ENCODE measurements around the gene TOP3B. TPM values are rescaled to one million over a fixed set of nuclear protein-coding genes. Genes with fewer than 3 reads are reported as not detected.

The TOP3B gene
- total RNA-seq, 1 donor from 2014 or later = 53.9 TPM

DNA sequence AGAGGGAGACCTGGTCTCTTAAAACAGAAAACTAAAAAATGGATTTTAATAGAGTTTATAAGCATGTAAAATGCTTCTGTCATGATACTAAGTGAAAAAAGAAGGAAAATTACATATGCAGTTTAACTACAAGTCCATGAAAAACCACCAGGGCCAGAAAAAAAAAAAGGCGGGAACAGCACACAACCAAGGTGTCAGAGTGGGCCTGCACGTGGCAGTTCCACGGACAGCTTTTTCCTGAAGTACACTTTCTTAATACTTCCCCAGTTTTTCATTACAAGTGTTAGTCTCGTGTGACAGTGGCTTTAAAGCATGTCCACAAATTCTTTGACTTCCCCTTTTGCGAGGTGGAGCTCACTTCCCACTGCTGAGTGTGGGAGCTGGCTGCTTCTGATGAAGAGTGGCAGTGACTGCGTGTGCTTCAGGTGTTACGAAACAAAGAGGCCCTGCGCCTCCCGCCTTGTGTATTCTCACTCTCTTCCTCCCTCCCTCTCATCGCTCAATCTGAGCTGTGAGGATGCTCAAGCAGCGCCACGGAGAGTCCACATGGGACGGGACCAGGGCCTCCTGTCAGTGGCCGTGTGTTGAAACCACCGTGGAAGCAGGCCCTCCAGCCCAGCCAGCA lies 46.3 kb downstream of the TOP3B start:
- peaks cover 29% of the 10 kb centered on the region for H3K4me1 Mint-ChIP-seq
- Histone ChIP-seq H4K20me1 (ENCODE audit: low read depth) (no peaks in the 10 kb centered on the region), H2AFZ (replicated peaks) (no peak overlapping the region), H3K9ac (no peak overlapping the region), H3K4me3 (no peak overlapping the region), H3K27ac (no peak overlapping the region), H3K27me3 (no peaks in the 10 kb centered on the region), H3K4me1 (no peaks in the 10 kb centered on the region), H3K4me2 (no peak overlapping the region), H3F3A (ENCODE audit: low read depth) (peaks cover 11% of the 10 kb centered on the region), H3K9me3 (ENCODE audit: low read depth) (no peaks in the 10 kb centered on the region), H3K79me2 (ENCODE audit: low read depth) (no peaks in the 10 kb centered on the region), H3K36me3 (no peaks in the 10 kb centered on the region)
- no peak overlapping the region for H3K27ac Mint-ChIP-seq
- DNase-seq (ENCODE audit: low spot score) = no peak
- no peaks in the 10 kb centered on the region for H3K9me3 Mint-ChIP-seq
- no peak overlapping the region for H3K4me3 Mint-ChIP-seq
- no peak for TF ChIP-seq EZH2phosphoT487 (IDR thresholded peaks at IDR 0.05)
- no peak for TF ChIP-seq EZH2 (IDR thresholded peaks at IDR 0.05)
- TF ChIP-seq, protein P1, sequence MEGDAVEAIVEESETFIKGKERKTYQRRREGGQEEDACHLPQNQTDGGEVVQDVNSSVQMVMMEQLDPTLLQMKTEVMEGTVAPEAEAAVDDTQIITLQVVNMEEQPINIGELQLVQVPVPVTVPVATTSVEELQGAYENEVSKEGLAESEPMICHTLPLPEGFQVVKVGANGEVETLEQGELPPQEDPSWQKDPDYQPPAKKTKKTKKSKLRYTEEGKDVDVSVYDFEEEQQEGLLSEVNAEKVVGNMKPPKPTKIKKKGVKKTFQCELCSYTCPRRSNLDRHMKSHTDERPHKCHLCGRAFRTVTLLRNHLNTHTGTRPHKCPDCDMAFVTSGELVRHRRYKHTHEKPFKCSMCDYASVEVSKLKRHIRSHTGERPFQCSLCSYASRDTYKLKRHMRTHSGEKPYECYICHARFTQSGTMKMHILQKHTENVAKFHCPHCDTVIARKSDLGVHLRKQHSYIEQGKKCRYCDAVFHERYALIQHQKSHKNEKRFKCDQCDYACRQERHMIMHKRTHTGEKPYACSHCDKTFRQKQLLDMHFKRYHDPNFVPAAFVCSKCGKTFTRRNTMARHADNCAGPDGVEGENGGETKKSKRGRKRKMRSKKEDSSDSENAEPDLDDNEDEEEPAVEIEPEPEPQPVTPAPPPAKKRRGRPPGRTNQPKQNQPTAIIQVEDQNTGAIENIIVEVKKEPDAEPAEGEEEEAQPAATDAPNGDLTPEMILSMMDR (IDR thresholded peaks at IDR 0.05) = no peak
- H3K36me3 Mint-ChIP-seq = peaks cover 4% of the 10 kb centered on the region
- H3K27me3 Mint-ChIP-seq (ENCODE audit: insufficient read depth, low read depth) = peaks cover 2% of the 10 kb centered on the region

DNA sequence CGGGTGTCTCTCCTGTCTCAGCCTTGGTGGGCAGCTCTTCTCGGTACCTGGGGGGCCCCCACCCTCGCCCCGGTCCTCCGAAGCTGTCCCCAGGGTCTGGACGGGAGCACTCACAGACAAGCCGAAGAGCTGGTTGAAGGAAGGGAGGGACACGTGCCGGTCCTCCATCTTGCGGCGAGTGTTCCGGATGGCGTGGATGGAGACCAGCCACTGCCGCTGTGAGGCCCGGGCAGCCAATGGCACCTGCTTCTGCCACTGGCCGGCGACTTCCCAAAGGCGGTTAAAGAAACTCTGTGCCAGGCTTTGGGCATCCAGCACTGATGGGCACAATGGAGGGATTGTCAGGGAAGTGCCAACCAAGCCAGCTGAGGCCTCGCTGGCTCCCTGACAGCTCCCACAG lies 48.7 kb downstream of the TOP3B start:
- peaks cover 21% of the 10 kb centered on the region for H3K4me1 Mint-ChIP-seq
- H3K4me3 Mint-ChIP-seq = no peak overlapping the region
- Histone ChIP-seq H2AFZ (replicated peaks) (no peak overlapping the region), H3K79me2 (ENCODE audit: low read depth) (no peaks in the 10 kb centered on the region), H3F3A (ENCODE audit: low read depth) (peaks cover 11% of the 10 kb centered on the region), H3K27ac (no peak overlapping the region), H3K9me3 (ENCODE audit: low read depth) (no peaks in the 10 kb centered on the region), H4K20me1 (ENCODE audit: low read depth) (no peaks in the 10 kb centered on the region), H3K9ac (no peak overlapping the region), H3K4me1 (no peaks in the 10 kb centered on the region), H3K4me3 (no peak overlapping the region), H3K4me2 (no peak overlapping the region), H3K27me3 (no peaks in the 10 kb centered on the region), H3K36me3 (no peaks in the 10 kb centered on the region)
- H3K36me3 Mint-ChIP-seq = peaks cover 14% of the 10 kb centered on the region
- peaks cover 2% of the 10 kb centered on the region for H3K27me3 Mint-ChIP-seq (ENCODE audit: insufficient read depth, low read depth)
- H3K9me3 Mint-ChIP-seq = no peaks in the 10 kb centered on the region
- no peak overlapping the region for H3K27ac Mint-ChIP-seq
- TF ChIP-seq EZH2phosphoT487 (IDR thresholded peaks at IDR 0.05) (no peak), EZH2 (IDR thresholded peaks at IDR 0.05) (no peak)
- TF ChIP-seq, protein P1 (IDR thresholded peaks at IDR 0.05) = no peak
- DNase-seq (ENCODE audit: low spot score) = no peak

DNA sequence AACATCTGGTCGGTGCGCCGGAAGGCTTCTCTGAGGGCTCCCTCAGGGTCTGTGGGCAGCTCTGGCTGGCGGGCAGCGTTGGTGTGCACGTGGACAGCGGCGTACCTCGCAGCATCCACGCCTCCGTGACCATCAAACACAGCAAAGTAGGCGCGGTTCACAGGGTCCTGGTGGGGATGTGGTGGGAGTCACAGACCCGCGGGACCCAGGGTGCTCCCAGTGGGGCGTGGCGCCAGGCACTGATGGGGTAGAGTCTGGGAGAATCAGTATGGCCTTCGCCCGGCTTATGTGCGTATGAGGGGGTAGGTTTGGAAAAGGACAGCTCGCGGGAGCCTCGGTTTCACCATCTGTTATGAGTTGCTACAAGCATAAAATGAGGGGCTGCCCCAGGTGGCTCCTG lies 49.2 kb downstream of the TOP3B start:
- no peak overlapping the region for H3K27ac Mint-ChIP-seq
- peaks cover 6% of the 10 kb centered on the region for H3F3A ChIP-seq (ENCODE audit: low read depth)
- peaks cover 2% of the 10 kb centered on the region for H3K27me3 Mint-ChIP-seq (ENCODE audit: insufficient read depth, low read depth)
- no peaks in the 10 kb centered on the region for H3K9me3 ChIP-seq (ENCODE audit: low read depth)
- no peaks in the 10 kb centered on the region for H3K36me3 ChIP-seq
- H3K36me3 Mint-ChIP-seq = peaks cover 17% of the 10 kb centered on the region
- no peak for TF ChIP-seq EZH2phosphoT487 (IDR thresholded peaks at IDR 0.05)
- no peak for TF ChIP-seq EZH2 (IDR thresholded peaks at IDR 0.05)
- TF ChIP-seq, protein P1 (IDR thresholded peaks at IDR 0.05) = no peak
- H4K20me1 ChIP-seq (ENCODE audit: low read depth) = no peaks in the 10 kb centered on the region
- no peak overlapping the region for H3K4me3 Mint-ChIP-seq
- peaks cover 17% of the 10 kb centered on the region for H3K4me1 Mint-ChIP-seq
- H3K79me2 ChIP-seq (ENCODE audit: low read depth) = no peaks in the 10 kb centered on the region
- no peak overlapping the region for H3K4me3 ChIP-seq
- H2AFZ ChIP-seq (replicated peaks) = no peak overlapping the region
- DNase-seq (ENCODE audit: low spot score) = no peak
- H3K9me3 Mint-ChIP-seq = no peaks in the 10 kb centered on the region
- no peak overlapping the region for H3K9ac ChIP-seq
- H3K4me2 ChIP-seq = no peak overlapping the region
- H3K27ac ChIP-seq = no peak overlapping the region
- no peaks in the 10 kb centered on the region for H3K4me1 ChIP-seq
- no peaks in the 10 kb centered on the region for H3K27me3 ChIP-seq

All from neural progenitor cell (in vitro differentiated cells).